NCI-H2107 treated with DMSO at 0.1 percent for 48 hours (cell line): Measurements from ENCODE around the gene CLDN18.
A peak's percentile ranks its signal among the peaks of the same experiment; 100 is the strongest.

Experiments used
- DNase-seq: peaks from one replicate; lab custom pipeline; 2025; ENCODE audit not compliant: unreplicated experiment; lab: John Stamatoyannopoulos, UW

Gene CLDN18

DNA sequence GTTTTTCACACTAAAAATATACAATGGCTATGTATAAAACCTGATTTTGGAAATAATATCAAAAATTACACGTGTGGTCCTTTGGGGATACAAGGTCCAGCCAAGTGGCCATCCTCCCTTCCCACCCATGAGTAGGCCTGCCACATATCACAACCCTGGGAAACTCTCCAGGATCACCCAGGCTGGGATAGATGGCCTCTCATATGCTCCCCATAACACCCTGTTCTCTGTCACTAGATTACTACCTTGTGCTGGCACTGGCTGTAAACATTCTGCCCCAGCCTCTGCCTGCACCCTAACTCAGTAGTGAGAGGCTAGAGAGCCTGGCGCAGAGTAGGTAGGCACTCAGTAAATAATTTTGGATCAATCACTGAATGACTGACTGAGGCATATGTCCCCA is 52.1 kb downstream of the CLDN18 start:
- no peak for DNase-seq

DNA sequence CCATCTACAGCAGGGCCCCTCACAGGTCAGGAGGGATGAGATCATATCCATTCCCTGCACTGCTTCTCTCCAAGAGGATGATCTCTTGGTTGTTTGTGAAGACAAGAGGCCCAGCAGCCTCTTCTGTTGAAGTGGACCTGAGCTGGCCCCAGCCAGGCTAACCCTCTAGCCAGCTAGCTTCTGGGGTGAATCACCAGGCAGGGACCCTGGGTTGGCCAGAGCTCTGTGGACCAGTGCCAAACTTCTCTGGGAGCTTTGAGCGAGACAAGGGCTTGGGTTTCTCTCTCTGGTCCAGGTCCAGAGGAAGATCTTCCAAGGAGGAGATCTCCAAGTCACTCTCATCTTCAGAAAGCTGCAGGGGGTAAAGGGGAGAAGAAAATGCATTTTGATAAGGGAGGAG is 52.7 kb downstream of the CLDN18 start:
- DNase-seq: no peak

DNA sequence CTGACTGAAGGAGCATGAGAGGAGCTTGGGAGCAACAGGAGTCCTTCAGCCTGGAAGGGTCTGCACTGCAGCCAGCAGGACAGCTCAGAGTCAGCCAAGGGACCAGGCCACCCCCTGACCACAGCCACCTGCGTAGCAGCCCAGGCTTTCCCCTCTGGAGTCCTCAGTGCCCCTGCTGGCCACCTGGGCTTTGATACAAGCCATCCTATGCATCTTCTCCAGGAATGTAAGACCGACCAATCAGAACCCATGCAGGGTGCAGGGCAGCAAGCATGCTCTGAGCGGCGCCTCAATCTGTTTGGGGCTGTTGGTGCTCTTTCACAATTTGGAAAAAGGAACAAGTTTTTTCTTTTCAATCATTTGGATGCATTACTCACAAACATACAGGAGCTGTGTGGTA is 53.5 kb downstream of the CLDN18 start:
- DNase-seq: no peak

DNA sequence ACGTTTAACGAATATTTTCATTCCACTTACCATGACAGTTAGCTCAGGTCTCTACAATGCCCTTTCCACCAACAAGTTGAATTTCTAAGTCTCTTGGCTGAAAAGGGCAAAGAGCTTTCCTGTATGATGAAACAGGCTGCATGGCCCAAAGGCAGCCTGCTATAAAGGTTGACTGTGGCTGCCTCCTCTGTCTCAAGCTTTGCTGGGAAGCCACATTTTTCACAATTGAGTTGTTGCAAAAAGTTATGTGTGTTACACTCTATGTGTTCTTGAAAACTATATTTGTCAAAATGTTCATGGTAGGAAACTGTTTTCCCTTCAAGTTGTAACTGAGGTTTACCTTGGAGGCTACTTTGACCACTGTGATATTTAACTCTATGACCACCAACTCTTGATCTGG is 56.0 kb downstream of the CLDN18 start:
- no peak for DNase-seq

DNA sequence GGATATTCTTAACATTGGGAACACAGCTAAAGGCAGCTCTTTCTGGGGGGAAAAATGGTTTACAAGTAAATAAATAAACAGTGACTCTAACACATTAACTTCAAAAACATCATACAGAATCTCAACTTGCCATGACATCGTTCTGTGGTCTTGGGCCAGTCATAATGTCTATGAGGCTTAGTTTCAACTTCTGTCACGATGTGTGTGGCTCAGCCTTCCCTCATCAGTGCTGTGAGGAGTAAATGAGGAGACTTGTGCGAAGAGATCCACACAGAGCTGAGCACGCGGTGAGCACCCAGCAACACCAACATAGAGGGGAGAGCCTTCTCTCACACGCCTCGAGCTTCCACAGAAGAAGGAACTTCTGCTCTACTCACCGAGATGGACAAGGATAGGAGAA is 56.4 kb downstream of the CLDN18 start:
- DNase-seq: no peak

DNA sequence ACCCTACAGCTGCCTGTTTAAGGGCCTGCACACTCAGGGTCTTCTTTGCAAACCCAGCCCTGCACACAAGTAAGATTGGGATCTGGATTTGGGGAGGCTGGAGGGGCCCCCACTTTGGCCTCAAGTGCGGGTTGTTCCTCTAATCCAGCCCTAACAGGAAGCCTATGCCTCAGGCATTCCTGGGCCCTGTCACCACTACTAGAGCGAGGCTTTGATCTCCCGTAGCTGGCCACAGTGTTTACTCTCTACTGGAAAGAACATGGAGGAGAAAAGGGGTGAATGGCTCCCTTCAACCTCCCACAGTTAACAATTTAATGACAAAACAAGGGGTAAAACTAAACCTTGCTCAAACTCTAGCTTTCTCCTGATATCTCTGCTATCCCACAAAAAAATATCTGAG is 57.0 kb downstream of the CLDN18 start:
- no peak for DNase-seq

DNA sequence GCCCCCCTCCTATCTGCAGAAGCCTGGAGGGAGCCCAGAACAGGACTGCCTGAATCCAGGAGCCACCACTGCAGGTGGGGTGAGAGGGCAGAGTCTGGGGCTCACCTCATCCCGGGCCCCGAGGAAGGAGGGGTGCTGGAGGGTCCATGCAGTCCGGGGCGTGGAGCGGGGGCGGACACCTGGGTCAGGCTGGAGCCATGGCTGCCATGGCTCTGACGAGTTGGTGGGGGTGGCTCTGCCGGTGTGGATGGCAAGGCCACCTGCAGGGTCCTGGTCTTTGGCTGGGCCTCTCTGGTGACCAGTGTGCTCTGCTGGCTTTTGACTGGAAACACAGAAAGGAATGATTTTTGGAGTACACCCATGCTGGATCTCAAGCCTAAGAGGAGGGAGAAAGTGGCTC is 58.1 kb downstream of the CLDN18 start:
- no peak for DNase-seq

DNA sequence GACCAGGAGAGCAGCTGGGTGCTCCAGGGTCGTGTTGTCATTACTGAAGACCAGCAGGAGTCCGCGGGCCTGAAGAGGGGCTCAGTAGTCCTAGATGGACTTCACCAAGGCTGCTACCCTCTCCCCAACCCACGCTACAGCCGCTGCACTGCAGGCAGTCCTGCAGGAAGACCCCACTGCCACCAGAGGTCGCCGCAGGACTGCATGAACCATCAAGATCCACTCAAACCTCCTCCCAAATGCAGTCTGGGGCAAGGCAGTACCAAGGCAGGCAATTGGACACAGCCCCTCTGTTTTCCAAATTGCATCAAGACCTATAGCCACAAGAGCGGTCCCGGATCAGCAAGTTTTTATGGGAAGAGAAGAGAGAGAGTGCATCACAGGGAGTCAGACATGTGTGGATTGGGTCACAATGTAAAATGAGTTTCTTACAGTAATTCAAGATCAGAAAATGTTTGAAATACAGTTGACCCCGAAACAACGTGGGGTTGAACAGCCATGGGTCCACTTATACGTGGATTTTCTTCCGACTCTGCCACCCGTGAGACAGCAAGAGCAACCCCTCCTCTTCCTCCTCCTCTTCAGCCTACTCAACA is 58.7 kb downstream of the CLDN18 start:
- peak; percentile 65 for DNase-seq

DNA sequence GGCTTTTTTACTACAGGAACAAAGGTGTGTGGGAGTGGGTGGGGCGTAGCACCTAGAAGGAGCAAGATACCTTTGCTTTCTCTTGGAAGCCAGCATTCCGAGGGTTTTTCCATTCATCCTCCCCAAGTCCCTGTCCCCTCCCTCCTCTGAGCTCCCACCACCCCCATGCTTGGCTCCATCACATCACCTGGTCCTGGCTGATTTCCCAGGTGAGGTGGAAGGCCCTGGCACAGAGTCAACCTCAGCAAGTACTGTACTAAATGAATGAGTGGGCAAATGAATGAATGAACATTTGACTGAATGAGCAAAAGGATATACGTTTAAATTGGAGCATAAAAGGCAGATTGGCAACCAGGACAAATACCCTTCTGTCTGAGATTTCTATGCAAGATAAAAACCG is 60.0 kb downstream of the CLDN18 start:
- peak; percentile 23 for DNase-seq

DNA sequence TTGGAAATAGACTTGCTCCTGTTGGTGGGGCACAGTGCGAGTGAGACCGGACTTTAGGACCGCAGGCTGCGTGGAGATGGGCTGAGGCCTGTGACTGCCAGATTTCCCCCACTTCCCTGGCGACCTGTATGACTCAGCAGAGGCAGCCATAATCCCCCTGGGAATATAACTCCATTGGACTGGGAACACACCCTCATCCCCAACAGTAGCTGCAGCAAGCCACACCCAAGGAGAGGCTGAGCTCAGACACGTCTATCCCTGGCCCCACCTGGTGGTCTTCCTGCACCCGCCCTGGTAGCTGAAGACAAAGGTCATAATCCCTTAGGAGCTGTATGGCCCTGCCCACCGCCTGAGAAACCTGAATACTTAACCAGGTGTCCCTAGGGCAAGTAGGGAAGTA is 62.8 kb downstream of the CLDN18 start:
- DNase-seq: peak; percentile 98

DNA sequence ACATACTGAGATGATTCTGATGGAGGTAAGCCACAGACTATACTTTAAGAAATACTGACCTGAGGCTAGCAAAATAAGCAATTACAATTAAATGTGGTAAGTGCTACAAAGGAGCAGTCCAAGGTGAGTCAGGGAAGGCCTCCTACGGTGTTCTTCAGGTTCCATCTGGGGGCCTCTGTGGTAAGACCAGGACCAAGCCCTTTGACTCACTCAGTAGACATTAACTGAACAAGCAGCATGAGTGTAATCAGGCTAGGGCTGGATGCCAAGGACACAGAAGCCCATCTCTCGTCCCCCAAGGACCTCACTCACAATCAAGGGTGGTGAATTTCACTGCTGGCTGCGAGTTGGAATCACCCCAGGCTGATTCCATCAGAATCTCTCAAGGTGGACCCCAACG is 68.1 kb downstream of the CLDN18 start:
- no peak for DNase-seq

DNA sequence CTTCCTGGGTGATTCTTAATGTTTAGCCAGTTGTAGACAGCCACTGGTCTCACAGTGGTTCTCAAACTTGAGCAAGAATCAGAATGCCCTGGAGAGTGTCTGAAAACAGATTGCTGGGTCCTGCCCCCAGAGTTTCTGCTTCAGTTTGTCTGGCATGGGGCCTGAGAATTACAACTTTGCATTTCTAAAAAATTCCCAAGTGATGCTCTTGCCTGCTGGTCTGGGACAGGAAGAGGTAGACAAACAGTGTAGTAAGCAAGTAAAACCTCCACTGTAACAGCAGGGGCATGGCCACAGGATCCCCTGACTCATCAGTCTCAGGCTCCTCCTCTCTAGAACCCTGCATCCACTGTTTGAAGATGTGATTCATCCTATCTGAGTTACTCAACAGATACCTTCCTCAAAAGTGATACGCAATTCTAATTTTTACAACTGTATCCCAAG is 69.0 kb downstream of the CLDN18 start:
- DNase-seq: no peak

DNA sequence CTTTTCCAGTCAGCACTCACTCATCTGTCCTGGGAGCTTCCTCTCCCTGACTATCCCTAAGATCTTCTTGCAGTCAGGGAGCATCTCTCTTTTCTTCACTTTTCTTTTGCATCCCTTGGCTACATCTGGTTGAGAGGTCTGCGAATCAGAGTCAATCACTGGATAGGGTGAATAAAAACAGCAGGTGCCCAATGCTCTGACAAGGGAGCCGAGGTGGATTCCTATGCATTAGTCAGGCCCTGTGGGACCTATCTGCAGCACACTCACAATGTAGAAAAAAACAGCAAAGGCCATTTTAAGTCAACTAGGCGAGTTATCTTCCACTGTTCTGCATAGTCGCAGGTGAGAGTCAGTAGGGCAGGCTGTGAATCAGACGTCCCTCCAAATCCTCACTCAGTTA is 69.9 kb downstream of the CLDN18 start:
- no peak for DNase-seq

DNA sequence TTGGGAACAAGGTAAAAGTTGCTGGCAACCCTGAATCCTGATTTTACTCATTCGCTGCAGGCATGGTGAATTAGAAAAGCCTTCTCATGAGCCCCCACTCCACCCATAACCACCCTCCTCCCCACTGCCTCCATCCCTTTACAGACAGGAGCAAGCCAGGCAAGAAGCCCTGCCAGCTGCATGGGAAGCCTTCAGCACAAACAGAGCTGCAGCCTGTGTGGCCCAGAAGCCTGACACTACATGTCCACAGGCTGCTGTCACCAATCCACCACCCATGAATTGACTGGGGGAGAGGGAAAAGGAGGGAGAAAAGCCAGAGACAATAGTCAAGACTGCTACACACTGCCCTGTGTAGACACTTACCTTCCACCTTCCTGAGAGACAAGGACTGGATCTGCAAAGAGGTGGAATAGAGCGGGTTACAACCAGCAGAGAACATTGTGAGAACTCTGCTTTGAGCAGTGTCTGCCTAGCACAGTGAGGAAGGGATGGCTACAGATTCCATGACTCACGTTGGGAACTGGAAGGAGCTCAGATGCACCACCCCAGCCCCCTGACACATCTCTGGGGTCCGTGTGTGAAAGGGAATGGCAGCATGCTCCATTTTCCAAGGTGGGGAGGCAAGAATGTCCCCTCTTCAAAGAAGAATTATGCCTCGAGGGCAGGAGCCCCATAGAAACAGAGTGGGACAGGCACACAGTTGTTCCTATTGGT is 71.6 kb downstream of the CLDN18 start:
- DNase-seq: no peak

DNA sequence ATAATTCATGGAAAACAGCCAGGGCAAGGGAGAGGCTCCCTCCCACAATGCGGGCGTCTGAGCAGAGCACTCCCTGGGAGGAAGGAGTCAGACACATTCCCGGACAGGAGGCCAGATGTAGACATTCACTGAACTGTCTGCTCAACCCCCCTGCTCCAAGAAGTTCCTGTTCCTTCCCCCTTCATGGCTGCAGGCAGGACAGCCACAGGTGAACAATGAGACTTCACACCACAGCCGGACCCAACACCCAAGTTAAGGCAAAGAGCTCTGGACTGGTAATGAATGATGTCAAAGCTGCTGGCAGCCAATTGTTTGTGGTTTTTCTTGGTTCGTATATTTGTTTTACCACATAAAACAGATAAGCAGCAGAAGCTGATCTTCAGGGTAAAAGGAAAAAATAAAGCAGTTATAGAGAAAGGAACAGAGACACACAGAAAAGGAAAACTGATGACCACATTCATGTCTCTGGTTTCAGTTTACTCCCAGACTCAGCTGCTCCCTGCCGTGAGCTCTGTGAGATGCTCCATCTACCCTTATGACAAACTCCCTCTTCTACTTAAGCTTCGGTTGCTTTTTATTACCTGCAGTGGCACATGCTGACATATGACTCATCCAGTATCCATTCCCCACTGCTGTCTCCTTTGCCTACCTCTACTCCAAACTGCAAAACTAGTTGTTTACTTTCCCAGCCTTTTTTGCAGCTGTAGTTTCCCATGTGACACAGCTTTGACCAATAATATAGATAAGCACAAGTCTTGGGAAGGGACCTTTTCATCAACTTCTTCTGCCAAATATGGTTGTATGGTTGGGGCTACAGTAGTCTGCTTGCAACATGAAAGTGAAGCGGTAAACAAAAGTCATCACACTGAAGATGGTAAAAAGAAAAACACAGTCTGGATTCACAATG is 72.4 kb downstream of the CLDN18 start:
- DNase-seq: peak; percentile 85

DNA sequence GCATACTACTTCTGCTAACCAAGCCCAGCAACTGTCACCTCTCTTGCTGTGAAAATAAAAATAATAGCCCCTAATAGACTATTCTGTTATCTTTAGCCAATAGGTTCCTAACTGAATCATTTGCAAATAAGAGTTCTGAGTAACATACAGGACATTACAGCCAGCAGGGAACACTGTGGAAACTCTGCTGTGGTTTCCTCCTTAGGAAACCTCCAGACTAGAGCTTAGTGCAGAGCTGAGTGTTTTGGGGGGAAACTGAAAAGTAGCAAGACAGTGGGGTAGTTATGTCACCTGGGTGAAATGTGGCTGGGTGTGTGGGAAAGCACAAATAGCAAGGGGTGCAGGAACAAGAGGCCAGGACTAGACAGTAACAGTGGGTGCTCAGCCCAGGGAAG is 73.0 kb downstream of the CLDN18 start:
- no peak for DNase-seq
